ENCODE results near the gene ANO10. TPM values are rescaled to one million over a fixed set of nuclear protein-coding genes. Genes with fewer than 3 reads are reported as not detected.

The ANO10 gene
- total and polyA plus RNA-seq, 2 donors (not counting 3 experiments of a cell fraction or from before 2014, with no cell fraction given): 28.4 to 45.8 TPM

- POLR2A ChIA-PET: no interaction called here
- DNase-seq (ENCODE audit: low read depth, low spot score) (no peak), FAIRE-seq (no peak)
- H3K9ac ChIP-seq (replicated peaks; ENCODE audit: extremely low read depth, insufficient read depth, low read length): no peak overlapping the region
- no peak for TF ChIP-seq CTCF (IDR thresholded peaks at IDR 0.05; ENCODE audit: extremely low read depth in 1 of 2, insufficient read depth in 1 of 2, low read depth in 1 of 2, low read length in 2 of 2)
- TF ChIP-seq POLR2A (IDR thresholded peaks at IDR 0.05; ENCODE audit: low read depth, low read length): no peak
- no peak for TF ChIP-seq FOS (IDR thresholded peaks at IDR 0.05; ENCODE audit: borderline replicate concordance, insufficient read depth, low read length)
- no peak for TF ChIP-seq MYC (IDR thresholded peaks at IDR 0.05; ENCODE audit: low read depth, low read length)
- TF ChIP-seq GATA2 (IDR thresholded peaks at IDR 0.05; ENCODE audit: insufficient read depth, insufficient read length, low read depth, low read length): no peak
- no peak for TF ChIP-seq EZH2 (IDR thresholded peaks at IDR 0.05; ENCODE audit: borderline replicate concordance, low read depth, low read length, severe bottlenecking)
- TF ChIP-seq MAX (IDR thresholded peaks at IDR 0.05; ENCODE audit: insufficient read depth, insufficient read length): no peak
- no peak for TF ChIP-seq POLR2AphosphoS5 (IDR thresholded peaks at IDR 0.05; ENCODE audit: insufficient read depth, low read depth, low read length)
- no peak for TF ChIP-seq JUN (IDR thresholded peaks at IDR 0.05; ENCODE audit: borderline replicate concordance, insufficient read depth, insufficient read length, low read depth)
- peaks cover 17% of the 10 kb centered on the region for H4K20me1 ChIP-seq (replicated peaks; ENCODE audit: control insufficient read depth, extremely low read depth, insufficient read depth, low read length)
- no peak overlapping the region for H2AFZ ChIP-seq (ENCODE audit: low read depth, low read length)
- dilution Hi-C loops (cut with MboI; ENCODE audit: extremely low pct_ligation_motif_present, low sequenced_read_pairs): no loop called here
- H3K4me1 ChIP-seq (ENCODE audit: control insufficient read depth, extremely low read depth, insufficient read depth, low read length): peaks cover 3% of the 10 kb centered on the region
- no peaks in the 10 kb centered on the region for H3K9me1 ChIP-seq (replicated peaks; ENCODE audit: control insufficient read depth, extremely low read depth, insufficient read depth, low read length)
- intact Hi-C loops (cut with micrococcal nuclease): no loop called here
- H3K79me2 ChIP-seq (ENCODE audit: control insufficient read depth, insufficient read depth, low read length): peaks cover 98% of the 10 kb centered on the region
- H3K27me3 ChIP-seq (ENCODE audit: control insufficient read depth in 2 of 2, insufficient read depth in 2 of 2, low read length in 2 of 2): no peaks in the 10 kb centered on the region
- peaks cover 9 to 28% of the 10 kb centered on the region in 2 experiments for H3K36me3 ChIP-seq (ENCODE audit: control insufficient read depth in 2 of 2, extremely low read depth in 1 of 2, insufficient read depth in 2 of 2, low read length in 2 of 2)
- CTCF ChIA-PET: interaction anchor here (1.0 kb wide), 1 partner anchor 11 kb away, joined by 4 read pairs; no protein-coding TSS in a partner anchor
- no peak overlapping the region for H3K4me3 ChIP-seq (replicated peaks in 1 of 3; ENCODE audit: insufficient read depth in 1 of 3, low read depth in 1 of 3, low read length in 3 of 3)
- no peak overlapping the region for H3K27ac ChIP-seq (ENCODE audit: insufficient read depth, low read depth, low read length)
- H3K4me2 ChIP-seq (ENCODE audit: insufficient read depth, low read length): no peak overlapping the region
- no peaks in the 10 kb centered on the region for H3K9me3 ChIP-seq (replicated peaks; ENCODE audit: control insufficient read depth, insufficient read depth, low read length)
- no TSS peak for BruUV-seq (replicated peaks)
Observed at GRCh38 chr3:43331381-43331780, 290.4 kb downstream of the ANO10 start.
